Endothelial cell of umbilical vein (primary cell): Measurements from ENCODE around the gene SAXO1. TPM values are rescaled to one million over a fixed set of nuclear protein-coding genes. Genes with fewer than 3 reads are reported as not detected.

Source experiments
- BruUV-seq: library from RNA; stranded (reverse); fragments of 400-500 nt; replicated peaks from 2 replicates; lab custom pipeline; 2021; lab: Mats Ljungman, UMichigan
- CTCF ChIA-PET: fragments of 300-600, 350-600 bp; sonication (Branson Sonifier 250); formaldehyde crosslinking; loops from one replicate; lab custom pipeline; 2021; ENCODE audit warnings: antibody characterized with exemption, inconsistent platforms; lab: Charles Lee
- POLR2A ChIA-PET: fragments of 300-600, 350-600 bp; sonication (Branson Sonifier 250); formaldehyde crosslinking; loops from one replicate; lab custom pipeline; 2021; ENCODE audit warnings: antibody characterized with exemption, inconsistent platforms; lab: Charles Lee
- DNase-seq: peaks from one replicate; pipeline ENCODE4 v3.0.0-alpha.2; 2011; ENCODE audit warnings: low read depth, low spot score
- FAIRE-seq: peaks from 2 replicates; lab custom pipeline; 2011; peaks lifted over from hg19 to GRCh38; lab: Jason Lieb, UNC
- H2AFZ ChIP-seq: 2 replicates; pipeline ENCODE4 v1.6.0; 2012; ENCODE audit warnings: low read depth, low read length, control low read depth, inconsistent platforms
- H3K27ac ChIP-seq: 2 replicates; pipeline ENCODE4 v1.5.1; 2011; ENCODE audit warnings: low read depth, mild to moderate bottlenecking, control low read depth, low read length, moderate library complexity; ENCODE audit not compliant: insufficient read depth
- H3K27me3 ChIP-seq, 2 experiments: 2 replicates each; pipeline versions ENCODE4 v1.6.0 to v1.6.1; 2011; ENCODE audit warnings: low read length in 2 of 2, mixed read lengths in 1 of 2; ENCODE audit not compliant: control insufficient read depth in 2 of 2, insufficient read depth in 2 of 2
- H3K36me3 ChIP-seq, 2 experiments: 2 replicates in 1 of 2; 3 replicates in 1 of 2; pipeline ENCODE4 v1.5.1; 2011; ENCODE audit warnings: low read length in 2 of 2, mild to moderate bottlenecking in 1 of 2, moderate library complexity in 1 of 2; ENCODE audit not compliant: control insufficient read depth in 2 of 2, insufficient read depth in 2 of 2; ENCODE audit errors: extremely low read depth in 1 of 2
- H3K4me1 ChIP-seq: 3 replicates; pipeline ENCODE4 v1.5.1; 2011; ENCODE audit warnings: mild to moderate bottlenecking, low read length; ENCODE audit not compliant: control insufficient read depth, insufficient read depth; ENCODE audit errors: extremely low read depth
- H3K4me2 ChIP-seq: 2 replicates; pipeline ENCODE4 v1.6.1; 2011; ENCODE audit warnings: low read length, control low read depth, mixed read lengths; ENCODE audit not compliant: insufficient read depth
- H3K4me3 ChIP-seq, 3 experiments: fragments of 200-600 bp in 1 of 3; sonication (generic), shearing (Covaris generic) in 1 of 3; replicated peaks in 1 of 3; 2 replicates each; pipeline ENCODE4 v1.5.1; 2011 to 2016; ENCODE audit warnings: control low read depth in 3 of 3, low read length in 3 of 3, mild to moderate bottlenecking in 2 of 3, inconsistent platforms in 1 of 3, low read depth in 1 of 3, moderate library complexity in 1 of 3; ENCODE audit not compliant: insufficient read depth in 1 of 3
- H3K79me2 ChIP-seq: 2 replicates; pipeline ENCODE4 v1.6.0; 2012; ENCODE audit warnings: low read length, inconsistent platforms; ENCODE audit not compliant: control insufficient read depth, insufficient read depth
- H3K9ac ChIP-seq: replicated peaks from 2 replicates; pipeline ENCODE3; 2011; ENCODE audit warnings: low read length, control low read depth; ENCODE audit not compliant: insufficient read depth; ENCODE audit errors: extremely low read depth
- H3K9me1 ChIP-seq: replicated peaks from 3 replicates; pipeline ENCODE4 v1.6.0; 2011; ENCODE audit warnings: mild to moderate bottlenecking, low read length; ENCODE audit not compliant: control insufficient read depth, insufficient read depth; ENCODE audit errors: extremely low read depth
- H3K9me3 ChIP-seq: replicated peaks from 2 replicates; pipeline ENCODE4 v1.5.1; 2012; ENCODE audit warnings: low read length, inconsistent platforms; ENCODE audit not compliant: control insufficient read depth, insufficient read depth
- H4K20me1 ChIP-seq: replicated peaks from 2 replicates; pipeline ENCODE3; 2011; ENCODE audit warnings: mild to moderate bottlenecking, low read length; ENCODE audit not compliant: control insufficient read depth, insufficient read depth; ENCODE audit errors: extremely low read depth
- CTCF ChIP-seq, 2 donors: IDR thresholded peaks; 1 replicate in 1 of 2; 2 replicates in 1 of 2; pipeline ENCODE4 v1.5.1; 2011; ENCODE audit warnings: low read length in 2 of 2, mild to moderate bottlenecking in 2 of 2, moderate library complexity in 2 of 2, control low read depth in 1 of 2, inconsistent platforms in 1 of 2, low read depth in 1 of 2; ENCODE audit not compliant: insufficient read depth in 1 of 2; ENCODE audit errors: extremely low read depth in 1 of 2
- EZH2 ChIP-seq: IDR thresholded peaks from 2 replicates; pipeline ENCODE4 v1.6.1; 2012; ENCODE audit warnings: borderline replicate concordance, low read depth, mild to moderate bottlenecking, moderate library complexity, low read length, inconsistent platforms; ENCODE audit not compliant: severe bottlenecking
- FOS ChIP-seq: IDR thresholded peaks from 2 replicates; pipeline ENCODE4 v1.6.1; 2011; ENCODE audit warnings: mild to moderate bottlenecking, low read length, moderate library complexity, borderline replicate concordance; ENCODE audit not compliant: insufficient read depth
- GATA2 ChIP-seq: IDR thresholded peaks from 2 replicates; pipeline ENCODE4 v1.7.0; 2011; ENCODE audit warnings: low read depth, mild to moderate bottlenecking, moderate library complexity, mixed read lengths, low read length; ENCODE audit not compliant: insufficient read length, insufficient read depth
- JUN ChIP-seq: IDR thresholded peaks from 2 replicates; pipeline ENCODE4 v1.6.1; 2011; ENCODE audit warnings: borderline replicate concordance, low read depth; ENCODE audit not compliant: insufficient read length, insufficient read depth
- MYC ChIP-seq: IDR thresholded peaks from one replicate; pipeline ENCODE4 v1.6.1; 2011; ENCODE audit warnings: mild to moderate bottlenecking, low read depth, low read length
- POLR2A ChIP-seq: IDR thresholded peaks from 2 replicates; pipeline ENCODE4 v1.6.1; 2012; ENCODE audit warnings: low read depth, mild to moderate bottlenecking, control low read depth, low read length
- POLR2AphosphoS5 ChIP-seq: IDR thresholded peaks from 2 replicates; pipeline ENCODE4 v1.6.1; 2012; ENCODE audit warnings: low read depth, mild to moderate bottlenecking, control low read depth, low read length, moderate library complexity; ENCODE audit not compliant: insufficient read depth
- dilution Hi-C: fragments of 300-500 bp; cut with MboI; formaldehyde crosslinking; loops from one replicate; pipeline ENCODE4 v1.15.0; 2019; ENCODE audit warnings: low sequenced_read_pairs; ENCODE audit not compliant: extremely low pct_ligation_motif_present
- intact Hi-C: fragments of 100-400 bp; cut with micrococcal nuclease; formaldehyde crosslinking; loops from one replicate; pipeline ENCODE4 v1.10.0; 2022
- polyA plus RNA-seq, 4 experiments: library from polyadenylated mRNA; depleted of rRNA in 3 of 4; stranded (reverse) in 3 of 4; unstranded in 1 of 4; fragments of >200 nt; gene quantifications; 2 replicates each; pipeline versions ENCODE4 v1.2.1 to v1.2.3, GENCODE V29; 2011 to 2012; ENCODE audit warnings: missing spikeins in 1 of 4
- total RNA-seq: library from RNA; stranded (reverse); gene quantifications from 2 replicates; pipeline ENCODE4 v1.2.3, GENCODE V29; 2021
- TF ChIP-seq, protein P1 (sequence below): IDR thresholded peaks from 2 replicates; pipeline ENCODE4 v1.6.1; 2011; ENCODE audit not compliant: insufficient read depth, insufficient read length

Gene SAXO1
- total and polyA plus RNA-seq, 2 donors (not counting 3 experiments of a cell fraction or from before 2014, with no cell fraction given): not detected

- Histone ChIP-seq H3K4me1 (no peaks in the 10 kb centered on the region), H3K79me2 (no peaks in the 10 kb centered on the region), H2AFZ (no peak overlapping the region), H3K9me1 (no peaks in the 10 kb centered on the region), H3K36me3 (no peaks in the 10 kb centered on the region), H3K4me3 (no peak overlapping the region), H3K27me3 (no peaks in the 10 kb centered on the region), H3K9me3 (no peaks in the 10 kb centered on the region), H3K9ac (no peak overlapping the region), H4K20me1 (no peaks in the 10 kb centered on the region), H3K27ac (no peak overlapping the region), H3K4me2 (no peak overlapping the region)
- TF ChIP-seq FOS: peak; percentile 8
- TF ChIP-seq POLR2AphosphoS5: no peak
- CTCF ChIA-PET: interaction anchor here (0.9 kb wide), 1 partner anchor 15 kb away, joined by 3 read pairs; no protein-coding TSS in a partner anchor
- dilution Hi-C loops: no loop called here
- FAIRE-seq (no peak), DNase-seq (no peak)
- intact Hi-C loops: no loop called here
- POLR2A ChIA-PET: no interaction called here
- no TSS peak for BruUV-seq
These were observed 104.3 kb downstream of the SAXO1 start for GRCh38 chr9:18928711-18929110.

GRCh38 chr9:18926513-18926912 lies 106.5 kb downstream of the SAXO1 start:
- Histone ChIP-seq H3K27me3 (no peaks in the 10 kb centered on the region), H3K4me3 (no peak overlapping the region), H3K9ac (no peak overlapping the region), H3K9me1 (no peaks in the 10 kb centered on the region), H4K20me1 (no peaks in the 10 kb centered on the region), H3K9me3 (no peaks in the 10 kb centered on the region), H3K4me2 (no peak overlapping the region), H3K79me2 (no peaks in the 10 kb centered on the region), H2AFZ (no peak overlapping the region), H3K4me1 (no peaks in the 10 kb centered on the region), H3K27ac (no peak overlapping the region), H3K36me3 (no peaks in the 10 kb centered on the region)
- dilution Hi-C loops: no loop called here
- no peak for TF ChIP-seq EZH2
- no peak for TF ChIP-seq GATA2
- TF ChIP-seq, protein P1, sequence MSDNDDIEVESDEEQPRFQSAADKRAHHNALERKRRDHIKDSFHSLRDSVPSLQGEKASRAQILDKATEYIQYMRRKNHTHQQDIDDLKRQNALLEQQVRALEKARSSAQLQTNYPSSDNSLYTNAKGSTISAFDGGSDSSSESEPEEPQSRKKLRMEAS: no peak
- TF ChIP-seq MYC: no peak
- no peak for TF ChIP-seq CTCF (IDR thresholded peaks at IDR 0.05; ENCODE audit: extremely low read depth in 1 of 2, insufficient read depth in 1 of 2, low read depth in 1 of 2, low read length in 2 of 2)
- TF ChIP-seq POLR2A: no peak
- TF ChIP-seq FOS: no peak
- no peak for TF ChIP-seq POLR2AphosphoS5
- no peak for TF ChIP-seq JUN
- no peak for FAIRE-seq
- intact Hi-C loops: no loop called here
- no TSS peak for BruUV-seq
- ChIA-PET CTCF (no interaction called here), POLR2A (no interaction called here)
- no peak for DNase-seq
